Measurements from ENCODE around the gene PAWR.
"Not testable (repeated sequence)": the region's sequence is repeated elsewhere in the genome, so short reads cannot be mapped to it uniquely, and the experiment has no call there.

Gene PAWR

GRCh38 chr12:79585147-79585546 is 105.6 kb downstream of the PAWR start:
- no peak for DNase-seq

GRCh38 chr12:79573820-79574219 is 116.9 kb downstream of the PAWR start:
- DNase-seq, result no peak

DNA sequence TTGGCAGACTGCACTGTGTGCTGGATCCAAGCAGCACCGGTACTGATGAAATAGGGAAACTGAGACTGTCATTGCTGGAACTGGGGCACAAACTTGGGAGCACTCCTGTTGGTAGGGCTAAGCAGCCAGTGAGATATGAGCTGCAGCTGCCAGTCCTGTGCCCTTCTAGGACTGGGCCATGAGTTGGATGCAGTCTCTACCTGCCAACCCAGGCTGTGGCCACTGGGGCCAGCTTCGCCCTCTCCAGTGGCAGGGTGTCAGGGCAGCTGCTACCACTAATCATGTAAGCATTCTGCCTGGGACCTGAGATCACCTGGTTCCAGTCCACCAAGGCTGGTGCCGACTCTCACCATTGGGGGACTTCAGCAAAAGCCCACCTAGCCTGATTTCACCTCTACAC is 121.1 kb downstream of the PAWR start:
- DNase-seq, result no peak

DNA sequence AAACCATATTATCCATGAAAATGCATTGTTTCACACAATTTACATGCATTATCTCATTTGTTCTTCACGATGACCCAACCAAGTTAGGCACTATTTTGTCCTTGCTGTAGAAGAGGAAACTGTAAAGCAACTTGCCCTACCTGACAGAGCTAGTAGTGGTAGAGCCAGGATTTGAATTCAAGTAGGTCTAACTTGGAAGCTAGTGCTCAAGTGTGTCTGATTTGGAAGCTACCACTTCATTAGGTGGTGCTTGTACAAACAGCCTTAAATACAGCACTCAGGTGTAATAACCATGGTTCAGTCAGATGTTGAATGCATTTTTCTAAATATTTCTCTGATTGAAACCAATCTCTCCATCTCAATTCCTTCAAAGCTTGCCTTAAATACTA is 123.6 kb downstream of the PAWR start:
- DNase-seq, result no peak

DNA sequence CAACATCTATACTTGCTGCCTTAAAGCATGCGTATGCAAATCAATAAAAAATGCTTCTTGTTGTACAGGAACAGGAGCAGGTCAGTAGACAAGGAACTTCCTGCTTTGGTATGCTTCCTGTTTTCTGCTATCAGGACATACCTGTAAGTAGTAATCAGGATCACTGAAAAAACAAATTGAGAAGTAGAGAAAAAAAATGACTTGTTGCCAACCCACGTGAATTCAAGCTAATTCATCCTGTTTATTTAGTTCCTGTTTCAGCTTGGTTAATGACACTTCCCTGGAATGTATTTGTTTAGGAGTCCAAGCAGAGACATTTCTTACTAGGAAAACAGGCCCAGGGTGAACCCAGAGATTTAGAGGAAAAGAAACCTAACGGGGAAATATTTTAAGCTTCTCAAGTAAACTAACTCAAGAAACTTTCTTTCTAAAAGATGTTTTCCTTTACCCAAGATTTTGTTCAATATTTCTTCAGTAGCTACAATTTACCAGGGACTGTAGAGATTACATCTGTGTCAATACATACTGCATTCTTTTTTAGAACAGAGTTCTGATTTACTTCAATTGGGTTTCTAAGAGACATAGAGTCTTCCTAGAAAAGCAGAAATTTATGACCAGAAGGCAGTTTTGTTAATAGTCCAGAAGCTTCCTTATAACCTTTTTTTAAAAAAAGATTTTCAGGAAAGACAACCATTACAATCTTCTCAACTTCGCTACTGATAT is 124.2 kb downstream of the PAWR start:
- DNase-seq, result no peak

- DNase-seq, result not testable (repeated sequence)
Observed at GRCh38 chr12:79564727-79565350, 125.9 kb downstream of the PAWR start.

GRCh38 chr12:79563021-79563740 is 127.6 kb downstream of the PAWR start:
- DNase-seq, result no peak

DNA sequence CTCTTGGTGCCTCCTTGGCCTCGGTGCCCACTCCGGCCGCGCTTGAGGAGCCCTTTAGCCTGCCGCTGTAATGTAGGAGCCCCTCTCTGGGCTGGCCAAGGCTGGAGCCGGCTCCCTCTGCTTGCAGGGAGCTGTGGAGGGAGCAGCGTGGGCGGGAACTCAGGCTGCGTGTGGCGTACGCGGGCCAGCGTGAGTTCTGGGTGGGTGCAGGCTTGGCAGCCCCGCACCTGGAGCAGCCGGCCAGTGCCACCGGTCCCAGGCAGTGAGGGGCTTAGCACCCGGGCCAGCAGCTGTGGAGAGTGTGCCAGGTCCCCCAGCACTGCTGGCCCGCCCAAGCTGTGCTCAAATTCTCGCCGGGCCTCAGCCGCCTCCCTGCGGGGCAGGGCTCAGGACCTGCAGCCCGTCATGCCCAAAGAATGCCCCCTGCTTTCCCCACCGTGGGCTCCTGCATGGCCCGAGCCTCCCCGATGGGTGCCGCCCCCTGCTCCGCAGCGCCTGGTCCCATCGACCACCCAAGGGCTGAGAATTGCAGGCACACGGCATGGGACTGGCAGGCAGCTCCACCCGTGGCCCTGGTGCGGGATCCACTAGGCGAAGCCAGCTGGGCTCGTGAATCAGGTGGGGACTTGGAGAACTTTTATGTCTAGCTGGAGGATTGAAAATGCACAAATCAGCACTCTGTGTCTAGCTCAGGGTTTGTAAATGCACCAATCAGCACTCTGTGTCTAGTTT is 129.2 kb downstream of the PAWR start:
- DNase-seq, result no peak

DNA sequence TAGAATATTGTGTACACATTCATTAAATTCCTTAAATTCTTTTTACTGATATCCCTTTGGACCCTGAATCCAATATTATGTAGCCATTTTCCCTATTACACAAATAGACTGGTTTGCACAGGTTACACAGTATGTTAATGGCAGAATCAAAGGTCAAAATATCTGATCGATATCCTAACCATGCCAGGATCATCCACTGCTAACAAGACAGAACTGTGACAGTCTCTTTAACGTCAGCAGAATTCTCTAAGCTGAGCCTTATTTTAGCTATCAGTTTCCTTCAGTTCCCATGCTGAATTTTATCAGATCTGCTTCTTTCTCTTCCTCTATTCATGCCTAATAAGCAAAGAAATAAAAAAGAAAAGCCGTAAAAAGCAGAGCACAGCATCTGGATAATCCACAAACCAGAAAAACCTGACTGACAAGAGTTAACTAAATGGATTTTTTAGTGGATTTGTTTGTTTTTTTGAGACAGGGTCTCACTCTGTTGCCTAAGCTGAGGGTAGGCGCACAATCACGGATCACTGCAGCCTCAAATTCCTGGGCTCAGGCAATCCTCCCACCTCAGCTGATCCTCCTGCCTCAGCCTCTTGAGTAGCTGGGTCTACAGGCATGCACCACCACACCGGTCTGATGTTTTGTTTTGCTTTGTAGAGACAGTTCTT is 130.4 kb downstream of the PAWR start:
- DNase-seq, result no peak

GRCh38 chr12:79559591-79559990 is 131.2 kb downstream of the PAWR start:
- DNase-seq, result no peak

- no peak for DNase-seq
Observed at GRCh38 chr12:79558924-79559469, 131.8 kb downstream of the PAWR start.

- DNase-seq, result no peak
Observed at GRCh38 chr12:79557690-79558315, 133.0 kb downstream of the PAWR start.

DNA sequence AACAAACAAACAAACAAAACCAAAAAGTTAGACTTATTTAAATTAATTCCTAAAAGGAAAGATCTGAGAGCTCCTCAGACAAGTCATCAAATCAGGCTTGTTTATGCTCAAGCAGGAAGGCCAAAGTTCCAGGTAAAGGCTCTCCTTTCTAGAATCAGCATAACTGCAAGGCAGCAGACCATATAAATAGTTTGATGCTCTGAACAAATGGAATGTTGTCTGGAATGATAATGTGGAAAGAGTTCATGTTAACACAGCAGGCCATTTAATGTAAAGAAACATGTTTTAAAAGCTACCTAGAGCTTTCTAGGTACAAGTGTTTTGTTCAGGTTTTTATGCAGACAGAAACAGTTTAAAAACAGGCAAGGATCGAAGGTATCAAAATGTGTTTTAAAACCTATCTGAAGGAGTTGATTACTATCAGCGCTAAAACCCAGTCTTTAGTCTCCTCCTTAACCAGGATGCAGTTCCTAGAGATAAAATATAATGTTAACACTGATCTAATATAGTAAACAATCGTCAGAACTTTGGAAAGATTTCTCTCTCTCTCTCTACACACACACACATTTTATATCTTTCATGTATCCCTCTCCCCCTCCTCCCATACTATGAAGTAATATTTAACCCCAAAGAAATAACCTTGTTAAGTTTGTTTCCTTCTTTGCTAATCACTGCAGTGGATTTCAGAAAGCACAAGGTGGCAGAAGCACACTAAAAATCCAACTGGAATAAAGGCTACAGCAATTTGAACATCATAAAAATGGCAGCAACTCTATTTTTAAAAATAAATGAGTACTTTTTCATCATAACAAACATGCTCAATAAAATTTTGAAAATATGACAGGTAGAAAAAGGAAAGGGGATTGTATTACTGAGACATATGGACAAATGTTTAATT is 135.5 kb downstream of the PAWR start:
- DNase-seq, result no peak

DNA sequence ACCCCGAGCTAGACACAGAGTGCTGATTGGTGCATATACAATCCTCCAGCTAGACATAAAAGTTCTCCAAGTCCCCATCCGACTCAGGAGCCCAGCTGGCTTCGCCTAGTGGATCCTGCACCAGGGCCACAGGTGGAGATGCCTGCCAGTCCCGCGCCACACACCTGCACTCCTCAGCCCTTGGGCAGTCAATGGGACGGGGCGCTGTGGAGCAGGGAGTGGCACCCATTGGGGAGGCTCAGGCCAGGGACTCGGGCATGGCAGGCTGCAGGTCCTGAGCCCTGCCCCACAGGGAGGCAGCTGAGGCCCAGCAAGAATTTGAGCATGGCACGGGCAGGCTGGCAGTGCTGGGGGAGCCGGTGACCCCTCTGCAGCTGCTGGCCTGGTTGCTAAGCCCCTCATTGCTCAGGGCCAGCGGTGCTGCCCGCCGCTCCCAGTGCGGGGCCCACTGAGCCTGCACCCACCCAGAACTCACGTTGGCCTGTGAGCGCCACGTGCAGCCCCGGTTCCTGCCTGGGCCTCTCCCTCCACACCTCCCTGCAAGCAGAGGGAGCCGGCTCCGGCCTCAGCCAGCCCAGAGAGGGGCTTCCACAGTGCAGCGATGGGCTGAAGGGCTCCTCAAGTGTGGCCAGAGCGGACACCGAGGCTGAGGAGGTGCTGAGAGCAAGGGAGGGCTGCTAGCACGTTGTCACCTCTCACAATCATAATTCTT is 136.7 kb downstream of the PAWR start:
- DNase-seq, result no peak

GRCh38 chr12:79552192-79552591 is 138.6 kb downstream of the PAWR start:
- no peak for DNase-seq

DNA sequence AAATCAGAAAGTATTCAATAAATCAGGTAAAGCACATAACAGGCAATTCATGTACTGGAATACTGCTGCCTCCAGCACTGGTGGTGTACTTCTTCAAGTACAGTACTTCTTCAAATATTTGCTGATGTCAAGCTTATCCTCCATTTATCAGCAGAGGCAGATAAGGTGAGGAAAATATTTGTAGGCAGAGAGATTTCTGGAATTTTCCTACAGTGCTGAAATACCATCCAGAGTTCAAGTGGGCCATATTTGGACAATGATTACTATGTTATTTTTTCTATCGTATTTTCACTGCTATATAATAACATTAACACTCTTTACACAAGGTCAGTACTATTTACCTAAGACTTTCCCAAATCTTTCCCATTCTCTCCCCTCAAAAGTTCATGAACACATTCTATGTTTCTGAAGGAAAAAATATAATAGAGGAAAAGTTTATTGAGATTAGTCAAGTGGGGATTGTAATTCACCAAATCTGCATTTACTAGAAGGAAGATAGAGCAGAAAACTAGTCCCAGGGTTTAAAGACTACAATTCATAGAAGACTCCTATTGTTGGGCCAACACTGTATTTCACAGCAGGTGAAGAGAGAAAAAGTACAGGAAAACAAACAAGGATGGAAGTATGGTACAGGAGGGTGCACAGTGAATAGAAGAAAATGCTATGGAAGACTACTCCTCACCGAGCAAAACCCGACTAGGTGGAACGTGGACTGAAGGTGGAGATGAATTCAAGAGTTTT is 141.1 kb downstream of the PAWR start:
- DNase-seq, result no peak

DNA sequence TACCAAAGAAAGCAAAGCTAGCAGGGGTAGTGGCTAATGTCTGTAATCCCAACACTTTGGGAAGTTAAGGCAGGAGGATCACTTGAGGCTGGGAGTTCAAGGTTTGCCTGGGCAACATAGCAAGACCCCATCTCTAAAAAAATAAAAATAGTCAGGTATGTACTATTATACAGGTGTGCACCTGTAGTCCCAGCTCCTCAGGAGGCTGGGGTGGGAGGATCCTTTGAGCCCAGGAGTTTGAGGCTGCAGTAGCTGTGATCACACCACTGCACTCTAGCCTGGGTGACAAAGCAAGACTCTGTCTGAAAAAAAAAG is 142.2 kb downstream of the PAWR start:
- DNase-seq, result no peak

- peak; percentile 24 for DNase-seq
Observed at GRCh38 chr12:79547735-79548609, 142.8 kb downstream of the PAWR start.
